Suprapubic skin (tissue), 4 donors: ENCODE measurements around the gene ZNF544. TPM values are rescaled to one million over a fixed set of nuclear protein-coding genes. Genes with fewer than 3 reads are reported as not detected.

Experiments
- DNase-seq, 2 donors: peaks; one replicate each; pipeline ENCODE4 v3.0.0-alpha.2; 2019; ENCODE audit warnings: low spot score in 2 of 2
- H3K27ac ChIP-seq: fragments of 200-600 bp; sonication (generic); one replicate; pipeline ENCODE4 v1.5.1; 2019
- H3K27me3 ChIP-seq: fragments of 200-600 bp; sonication (generic); one replicate; pipeline ENCODE4 v1.5.1; 2019
- H3K36me3 ChIP-seq: fragments of 200-600 bp; sonication (generic); one replicate; pipeline ENCODE4 v1.5.1; 2019
- H3K4me1 ChIP-seq: fragments of 200-600 bp; sonication (generic); one replicate; pipeline ENCODE4 v1.5.1; 2019
- H3K4me3 ChIP-seq: fragments of 200-600 bp; sonication (generic); one replicate; pipeline ENCODE4 v1.5.1; 2019; ENCODE audit warnings: mild to moderate bottlenecking
- H3K9me3 ChIP-seq: fragments of 200-600 bp; sonication (generic); one replicate; pipeline ENCODE4 v1.5.1; 2019
- EP300 ChIP-seq: sonication (generic); formaldehyde crosslinking; IDR thresholded peaks from one replicate; pipeline ENCODE4 v1.6.1; 2017; ENCODE audit warnings: antibody characterized with exemption
- POLR2A ChIP-seq, 2 donors: fragments of 450-650 bp; IDR thresholded peaks; one replicate each; pipeline ENCODE4 v1.6.1; 2017; ENCODE audit warnings: antibody characterized with exemption in 2 of 2, mild to moderate bottlenecking in 2 of 2, moderate library complexity in 2 of 2
- POLR2AphosphoS5 ChIP-seq, 3 donors: sonication (generic); formaldehyde crosslinking; IDR thresholded peaks; one replicate each; pipeline ENCODE4 v1.6.1; 2017; ENCODE audit warnings: antibody characterized with exemption in 3 of 3
- WGBS: methylation state at CpG from one replicate; pipeline ENCODE4 v1.1.5; 2018; 5-methylcytosine and 5-hydroxymethylcytosine counted together
- total RNA-seq, 4 donors: library from RNA; depleted of rRNA; stranded (reverse); fragments of >200 nt; gene quantifications; one replicate each; pipeline ENCODE4 v1.1.0, GENCODE V29; 2016
- TF ChIP-seq, protein P1 (sequence below), 2 donors: fragments of 200-600 bp in 1 of 2; fragments of 450-650 bp in 1 of 2; sonication (generic) in 1 of 2; IDR thresholded peaks; one replicate each; pipeline ENCODE4 v1.5.1; 2016 to 2019; ENCODE audit warnings: antibody characterized with exemption in 2 of 2, mild to moderate bottlenecking in 1 of 2, moderate library complexity in 1 of 2

The ZNF544 gene
- total RNA-seq, 4 donors from 2014 or later, result 44.4 to 55.4 (median 48.9) TPM

DNA sequence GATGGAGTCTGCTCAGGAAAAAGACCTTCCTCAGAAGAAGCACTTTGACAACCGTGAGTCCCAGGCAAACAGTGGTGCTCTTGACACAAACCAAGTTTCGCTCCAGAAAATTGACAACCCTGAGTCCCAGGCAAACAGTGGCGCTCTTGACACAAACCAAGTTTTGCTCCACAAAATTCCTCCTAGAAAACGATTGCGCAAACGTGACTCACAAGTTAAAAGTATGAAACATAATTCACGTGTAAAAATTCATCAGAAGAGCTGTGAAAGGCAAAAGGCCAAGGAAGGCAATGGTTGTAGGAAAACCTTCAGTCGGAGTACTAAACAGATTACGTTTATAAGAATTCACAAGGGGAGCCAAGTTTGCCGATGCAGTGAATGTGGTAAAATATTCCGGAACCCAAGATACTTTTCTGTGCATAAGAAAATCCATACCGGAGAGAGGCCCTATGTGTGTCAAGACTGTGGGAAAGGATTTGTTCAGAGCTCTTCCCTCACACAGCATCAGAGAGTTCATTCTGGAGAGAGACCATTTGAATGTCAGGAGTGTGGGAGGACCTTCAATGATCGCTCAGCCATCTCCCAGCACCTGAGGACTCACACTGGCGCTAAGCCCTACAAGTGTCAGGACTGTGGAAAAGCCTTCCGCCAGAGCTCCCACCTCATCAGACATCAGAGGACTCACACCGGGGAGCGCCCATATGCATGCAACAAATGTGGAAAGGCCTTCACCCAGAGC is 16.2 kb upstream of the ZNF544 start:
- H3K36me3 ChIP-seq, result peaks cover 64% of the 10 kb centered on the region
- H3K4me3 ChIP-seq, result no peak overlapping the region
- H3K27me3 ChIP-seq, result no peaks in the 10 kb centered on the region
- DNase-seq, result no peak
- TF ChIP-seq, protein P1, sequence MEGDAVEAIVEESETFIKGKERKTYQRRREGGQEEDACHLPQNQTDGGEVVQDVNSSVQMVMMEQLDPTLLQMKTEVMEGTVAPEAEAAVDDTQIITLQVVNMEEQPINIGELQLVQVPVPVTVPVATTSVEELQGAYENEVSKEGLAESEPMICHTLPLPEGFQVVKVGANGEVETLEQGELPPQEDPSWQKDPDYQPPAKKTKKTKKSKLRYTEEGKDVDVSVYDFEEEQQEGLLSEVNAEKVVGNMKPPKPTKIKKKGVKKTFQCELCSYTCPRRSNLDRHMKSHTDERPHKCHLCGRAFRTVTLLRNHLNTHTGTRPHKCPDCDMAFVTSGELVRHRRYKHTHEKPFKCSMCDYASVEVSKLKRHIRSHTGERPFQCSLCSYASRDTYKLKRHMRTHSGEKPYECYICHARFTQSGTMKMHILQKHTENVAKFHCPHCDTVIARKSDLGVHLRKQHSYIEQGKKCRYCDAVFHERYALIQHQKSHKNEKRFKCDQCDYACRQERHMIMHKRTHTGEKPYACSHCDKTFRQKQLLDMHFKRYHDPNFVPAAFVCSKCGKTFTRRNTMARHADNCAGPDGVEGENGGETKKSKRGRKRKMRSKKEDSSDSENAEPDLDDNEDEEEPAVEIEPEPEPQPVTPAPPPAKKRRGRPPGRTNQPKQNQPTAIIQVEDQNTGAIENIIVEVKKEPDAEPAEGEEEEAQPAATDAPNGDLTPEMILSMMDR (IDR thresholded peaks at IDR 0.05), result no peak
- no peak for TF ChIP-seq EP300
- peaks cover 96% of the 10 kb centered on the region for H3K9me3 ChIP-seq
- no peaks in the 10 kb centered on the region for H3K4me1 ChIP-seq
- H3K27ac ChIP-seq, result no peak overlapping the region
- WGBS, result 98% methylated on average over 17 of the region's 17 CpGs

DNA sequence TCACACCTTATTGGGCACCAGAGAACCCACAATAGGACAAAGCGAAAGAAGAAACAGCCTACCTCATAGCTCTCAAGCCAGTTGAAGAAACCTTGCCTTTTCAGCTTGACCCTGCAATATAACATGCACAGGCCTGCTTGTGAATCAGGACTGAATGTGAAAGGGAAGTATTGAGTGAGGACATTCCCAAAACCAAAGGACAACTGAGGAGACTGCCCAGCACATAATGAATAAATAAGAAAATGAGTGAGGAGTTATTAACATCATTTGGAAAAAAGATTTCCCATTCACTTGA is 15.7 kb upstream of the ZNF544 start:
- TF ChIP-seq, protein P1 (IDR thresholded peaks at IDR 0.05), result no peak
- TF ChIP-seq POLR2A (IDR thresholded peaks at IDR 0.05), result no peak

GRCh38 chr19:58217069-58217481 is 11.6 kb upstream of the ZNF544 start:
- Histone ChIP-seq H3K9me3 (peaks cover 72% of the 10 kb centered on the region), H3K4me1 (no peaks in the 10 kb centered on the region), H3K4me3 (no peak overlapping the region), H3K27ac (no peak overlapping the region), H3K27me3 (no peaks in the 10 kb centered on the region), H3K36me3 (peaks cover 18% of the 10 kb centered on the region)
- TF ChIP-seq EP300 (no peak), POLR2A (IDR thresholded peaks at IDR 0.05) (no peak), POLR2AphosphoS5 (IDR thresholded peaks at IDR 0.05) (no peak)
- TF ChIP-seq, protein P1 (IDR thresholded peaks at IDR 0.05), result no peak
- DNase-seq, result no peak
- WGBS, result 58% methylated on average over 31 of the region's 34 CpGs

More for the DNA sequence above, 15.7 kb upstream of the ZNF544 start:
- Histone ChIP-seq H3K27me3 (no peaks in the 10 kb centered on the region), H3K4me1 (no peaks in the 10 kb centered on the region), H3K9me3 (peaks cover 96% of the 10 kb centered on the region), H3K36me3 (peaks cover 58% of the 10 kb centered on the region), H3K4me3 (no peak overlapping the region), H3K27ac (no peak overlapping the region)
- no peak for DNase-seq
- WGBS, result 100% methylated on average over 1 of the region's 1 CpG

- H3K36me3 ChIP-seq, result peaks cover 11% of the 10 kb centered on the region
- H3K4me1 ChIP-seq, result no peaks in the 10 kb centered on the region
- TF ChIP-seq POLR2AphosphoS5 (IDR thresholded peaks at IDR 0.05) (no peak), EP300 (no peak), POLR2A (IDR thresholded peaks at IDR 0.05) (no peak)
- TF ChIP-seq, protein P1 (IDR thresholded peaks at IDR 0.05), result no peak
- H3K4me3 ChIP-seq, result no peak overlapping the region
- peaks cover 68% of the 10 kb centered on the region for H3K9me3 ChIP-seq
- no peaks in the 10 kb centered on the region for H3K27me3 ChIP-seq
- WGBS, result 94% methylated on average over 21 of the region's 25 CpGs
- no peak overlapping the region for H3K27ac ChIP-seq
- DNase-seq, result no peak
Measured at GRCh38 chr19:58217607-58218391, 10.9 kb upstream of the ZNF544 start.

DNA sequence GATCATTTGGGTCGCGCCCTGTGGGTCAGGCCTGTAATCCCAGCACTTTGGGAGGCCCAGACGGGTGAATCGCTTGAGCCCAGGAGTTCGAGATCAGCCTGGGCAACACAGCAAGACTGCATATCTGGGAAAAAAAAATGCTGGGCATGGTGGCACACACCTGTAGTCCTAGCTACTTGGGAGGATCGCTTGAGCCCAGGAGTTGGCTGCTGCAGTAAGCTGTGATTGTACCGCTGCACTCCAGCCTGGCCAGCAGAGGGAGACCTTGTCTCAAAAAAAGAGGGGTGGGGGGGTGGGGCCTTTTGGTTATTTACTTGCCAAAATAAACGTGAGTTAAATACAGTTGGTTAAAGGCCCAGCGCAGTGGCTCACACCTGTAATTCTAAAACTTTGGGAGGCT is 9.8 kb upstream of the ZNF544 start:
- Histone ChIP-seq H3K27ac (no peak overlapping the region), H3K4me3 (no peak overlapping the region), H3K9me3 (peaks cover 65% of the 10 kb centered on the region), H3K4me1 (no peaks in the 10 kb centered on the region), H3K27me3 (no peaks in the 10 kb centered on the region), H3K36me3 (no peaks in the 10 kb centered on the region)
- no peak for DNase-seq
- no peak for TF ChIP-seq POLR2AphosphoS5 (IDR thresholded peaks at IDR 0.05)
- TF ChIP-seq EP300, result no peak
- TF ChIP-seq, protein P1 (IDR thresholded peaks at IDR 0.05), result no peak
- TF ChIP-seq POLR2A (IDR thresholded peaks at IDR 0.05), result no peak
- WGBS, result 58% methylated on average over 9 of the region's 9 CpGs
